ENCODE measurements around the gene TGFB1I1. TPM values are rescaled to one million over a fixed set of nuclear protein-coding genes. Genes with fewer than 3 reads are reported as not detected.

The TGFB1I1 gene
- total and polyA plus RNA-seq, 2 of the 13 experiments (the other 11 are each of a cell fraction or from before 2014, with no cell fraction given): 0.80 to 2.9 TPM

DNA sequence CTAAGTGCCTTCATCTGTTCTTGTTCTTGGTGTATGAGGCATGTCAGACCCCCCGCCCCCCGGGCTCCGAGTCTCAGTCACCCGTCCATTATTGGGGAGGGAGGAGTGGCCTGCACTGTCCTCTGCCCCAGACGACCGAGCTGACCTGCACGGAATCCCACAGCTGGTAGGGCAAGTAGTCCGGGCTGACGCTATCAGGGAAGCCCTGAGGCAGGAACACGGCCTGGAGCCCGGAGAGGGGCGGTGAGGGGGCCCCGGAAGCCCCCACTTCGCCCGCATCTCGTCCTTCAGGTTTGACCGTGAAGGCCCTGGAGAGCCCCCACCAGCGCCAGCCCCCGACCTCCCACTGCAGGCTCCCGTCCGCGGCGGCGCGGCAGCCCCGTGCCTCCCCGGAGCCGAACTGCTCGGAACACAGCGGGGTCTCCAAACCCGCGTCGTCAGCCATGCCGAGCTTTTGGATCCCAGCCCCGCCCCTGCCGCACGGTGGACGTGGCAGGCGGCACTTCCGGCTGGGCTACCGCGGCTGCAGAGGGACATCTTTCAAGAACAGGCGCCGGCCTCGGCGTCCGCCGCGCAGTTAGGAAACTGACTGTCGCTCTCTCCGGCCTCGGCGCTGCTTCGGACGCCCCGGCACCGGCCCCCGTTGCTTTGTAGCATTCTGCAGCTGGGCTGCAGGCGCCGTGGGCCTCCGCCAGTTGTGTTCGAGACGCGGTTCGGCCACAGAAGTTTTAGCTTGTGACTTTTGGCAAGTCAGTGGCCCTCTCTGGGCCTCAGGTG, 36.2 kb downstream of the TGFB1I1 start, which contains the start of gene RUSF1 (continued):
- TF ChIP-seq, protein P1, sequence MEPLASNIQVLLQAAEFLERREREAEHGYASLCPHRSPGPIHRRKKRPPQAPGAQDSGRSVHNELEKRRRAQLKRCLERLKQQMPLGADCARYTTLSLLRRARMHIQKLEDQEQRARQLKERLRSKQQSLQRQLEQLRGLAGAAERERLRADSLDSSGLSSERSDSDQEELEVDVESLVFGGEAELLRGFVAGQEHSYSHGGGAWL (CRISPR knock-in tag; IDR thresholded peaks at IDR 0.05): peak; percentile 86
- peak; percentile 99 for TF ChIP-seq ZNF501 (CRISPR knock-in tag; IDR thresholded peaks at IDR 0.05)
- peak; percentile 64; the same call in 1 of the 2 replicates for TF ChIP-seq SALL2 (CRISPR knock-in tag; IDR thresholded peaks at IDR 0.05)
- TF ChIP-seq, protein P2, sequence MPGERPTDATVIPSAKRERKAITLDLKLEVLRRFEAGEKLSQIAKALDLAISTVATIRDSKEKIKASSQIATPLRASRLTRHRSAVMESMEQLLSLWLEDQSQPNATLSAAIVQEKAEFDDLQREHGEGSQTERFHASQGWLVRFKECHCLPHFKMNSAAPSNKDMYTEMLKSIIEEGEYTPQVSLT (CRISPR knock-in tag; IDR thresholded peaks at IDR 0.05; ENCODE audit: borderline replicate concordance, low read depth): no peak
- TF ChIP-seq ZNF30 (CRISPR knock-in tag; IDR thresholded peaks at IDR 0.05): no peak
- 0 out of 2 replicates have a peak, but pooled peaks have one; percentile 58 for TF ChIP-seq SNAPC2 (CRISPR knock-in tag; IDR thresholded peaks at IDR 0.05)
- TF ChIP-seq ZNF562 (CRISPR knock-in tag; IDR thresholded peaks at IDR 0.05; ENCODE audit: borderline replicate concordance): no peak
- TF ChIP-seq CBFB (CRISPR knock-in tag; IDR thresholded peaks at IDR 0.05): peak; percentile 89
- TF ChIP-seq, protein P3, sequence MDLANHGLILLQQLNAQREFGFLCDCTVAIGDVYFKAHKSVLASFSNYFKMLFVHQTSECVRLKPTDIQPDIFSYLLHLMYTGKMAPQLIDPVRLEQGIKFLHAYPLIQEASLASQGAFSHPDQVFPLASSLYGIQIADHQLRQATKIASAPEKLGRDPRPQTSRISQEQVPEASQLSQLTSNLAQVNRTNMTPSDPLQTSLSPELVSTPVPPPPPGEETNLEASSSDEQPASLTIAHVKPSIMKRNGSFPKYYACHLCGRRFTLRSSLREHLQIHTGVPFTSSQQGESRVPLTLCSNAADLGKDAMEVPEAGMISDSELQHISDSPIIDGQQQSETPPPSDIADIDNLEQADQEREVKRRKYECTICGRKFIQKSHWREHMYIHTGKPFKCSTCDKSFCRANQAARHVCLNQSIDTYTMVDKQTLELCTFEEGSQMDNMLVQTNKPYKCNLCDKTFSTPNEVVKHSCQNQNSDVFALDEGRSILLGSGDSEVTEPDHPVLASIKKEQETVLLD (CRISPR knock-in tag; IDR thresholded peaks at IDR 0.05; ENCODE audit: low read depth): peak; percentile 64; the same call in 1 of the 2 replicates
- TF ChIP-seq, protein P4, sequence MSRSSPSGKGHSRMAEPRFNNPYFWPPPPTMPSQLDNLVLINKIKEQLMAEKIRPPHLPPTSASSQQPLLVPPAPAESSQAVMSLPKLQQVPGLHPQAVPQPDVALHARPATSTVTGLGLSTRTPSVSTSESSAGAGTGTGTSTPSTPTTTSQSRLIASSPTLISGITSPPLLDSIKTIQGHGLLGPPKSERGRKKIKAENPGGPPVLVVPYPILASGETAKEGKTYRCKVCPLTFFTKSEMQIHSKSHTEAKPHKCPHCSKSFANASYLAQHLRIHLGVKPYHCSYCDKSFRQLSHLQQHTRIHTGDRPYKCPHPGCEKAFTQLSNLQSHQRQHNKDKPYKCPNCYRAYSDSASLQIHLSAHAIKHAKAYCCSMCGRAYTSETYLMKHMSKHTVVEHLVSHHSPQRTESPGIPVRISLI (CRISPR knock-in tag; IDR thresholded peaks at IDR 0.05; ENCODE audit: borderline replicate concordance): peak; percentile 63; the same call in 1 of the 2 replicates
- no peak for TF ChIP-seq MATR3 (CRISPR knock-in tag; IDR thresholded peaks at IDR 0.05)
- TF ChIP-seq, protein P5, sequence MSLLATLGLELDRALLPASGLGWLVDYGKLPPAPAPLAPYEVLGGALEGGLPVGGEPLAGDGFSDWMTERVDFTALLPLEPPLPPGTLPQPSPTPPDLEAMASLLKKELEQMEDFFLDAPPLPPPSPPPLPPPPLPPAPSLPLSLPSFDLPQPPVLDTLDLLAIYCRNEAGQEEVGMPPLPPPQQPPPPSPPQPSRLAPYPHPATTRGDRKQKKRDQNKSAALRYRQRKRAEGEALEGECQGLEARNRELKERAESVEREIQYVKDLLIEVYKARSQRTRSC (CRISPR knock-in tag; IDR thresholded peaks at IDR 0.05; ENCODE audit: low read depth): peak; percentile 32; the same call in 1 of the 2 replicates
- TF ChIP-seq ZKSCAN8 (CRISPR knock-in tag; IDR thresholded peaks at IDR 0.05; ENCODE audit: borderline replicate concordance): peak; percentile 90
- TF ChIP-seq ZNF354B (CRISPR knock-in tag; IDR thresholded peaks at IDR 0.05): no peak; the same call in 1 of the 2 replicates
- peak; percentile 94 for TF ChIP-seq ZNF747 (CRISPR knock-in tag; IDR thresholded peaks at IDR 0.05; ENCODE audit: borderline replicate concordance)
- peak; percentile 92 for TF ChIP-seq ZNF607 (CRISPR knock-in tag; IDR thresholded peaks at IDR 0.05; ENCODE audit: borderline replicate concordance)
- TF ChIP-seq TCF7 (IDR thresholded peaks at IDR 0.05; ENCODE audit: low read depth): no peak
- TF ChIP-seq, protein P6, sequence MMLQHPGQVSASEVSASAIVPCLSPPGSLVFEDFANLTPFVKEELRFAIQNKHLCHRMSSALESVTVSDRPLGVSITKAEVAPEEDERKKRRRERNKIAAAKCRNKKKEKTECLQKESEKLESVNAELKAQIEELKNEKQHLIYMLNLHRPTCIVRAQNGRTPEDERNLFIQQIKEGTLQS (CRISPR knock-in tag; IDR thresholded peaks at IDR 0.05): peak; percentile 51; the same call in 1 of the 2 replicates
- TF ChIP-seq, protein P7, sequence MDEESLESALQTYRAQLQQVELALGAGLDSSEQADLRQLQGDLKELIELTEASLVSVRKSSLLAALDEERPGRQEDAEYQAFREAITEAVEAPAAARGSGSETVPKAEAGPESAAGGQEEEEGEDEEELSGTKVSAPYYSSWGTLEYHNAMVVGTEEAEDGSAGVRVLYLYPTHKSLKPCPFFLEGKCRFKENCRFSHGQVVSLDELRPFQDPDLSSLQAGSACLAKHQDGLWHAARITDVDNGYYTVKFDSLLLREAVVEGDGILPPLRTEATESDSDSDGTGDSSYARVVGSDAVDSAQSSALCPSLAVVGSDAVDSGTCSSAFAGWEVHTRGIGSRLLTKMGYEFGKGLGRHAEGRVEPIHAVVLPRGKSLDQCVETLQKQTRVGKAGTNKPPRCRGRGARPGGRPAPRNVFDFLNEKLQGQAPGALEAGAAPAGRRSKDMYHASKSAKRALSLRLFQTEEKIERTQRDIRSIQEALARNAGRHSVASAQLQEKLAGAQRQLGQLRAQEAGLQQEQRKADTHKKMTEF (CRISPR knock-in tag; IDR thresholded peaks at IDR 0.05): peak; percentile 98
- TF ChIP-seq MXI1 (IDR thresholded peaks at IDR 0.05; ENCODE audit: borderline replicate concordance, low read depth, low read length): peak; percentile 94
- TF ChIP-seq, protein P8, sequence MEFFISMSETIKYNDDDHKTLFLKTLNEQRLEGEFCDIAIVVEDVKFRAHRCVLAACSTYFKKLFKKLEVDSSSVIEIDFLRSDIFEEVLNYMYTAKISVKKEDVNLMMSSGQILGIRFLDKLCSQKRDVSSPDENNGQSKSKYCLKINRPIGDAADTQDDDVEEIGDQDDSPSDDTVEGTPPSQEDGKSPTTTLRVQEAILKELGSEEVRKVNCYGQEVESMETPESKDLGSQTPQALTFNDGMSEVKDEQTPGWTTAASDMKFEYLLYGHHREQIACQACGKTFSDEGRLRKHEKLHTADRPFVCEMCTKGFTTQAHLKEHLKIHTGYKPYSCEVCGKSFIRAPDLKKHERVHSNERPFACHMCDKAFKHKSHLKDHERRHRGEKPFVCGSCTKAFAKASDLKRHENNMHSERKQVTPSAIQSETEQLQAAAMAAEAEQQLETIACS (CRISPR knock-in tag; IDR thresholded peaks at IDR 0.05): no peak
- no peak for TF ChIP-seq CCAR2 (optimal IDR thresholded peaks at IDR 0.05; ENCODE audit: low read depth, low read length)
